PC-3 (cell line): Measurements from ENCODE around the gene METTL6.

Experiments
- CTCF ChIP-seq: fragments of 300-600 bp; sonication (generic); conservative IDR thresholded peaks from 2 replicates; pipeline ENCODE4 v1.5.1; 2017; ENCODE audit warnings: antibody characterized with exemption, low read depth, mild to moderate bottlenecking, low read length
- EZH2 ChIP-seq: fragments of 300-600 bp; sonication (generic); IDR thresholded peaks from one replicate; pipeline ENCODE4 v1.6.1; 2017; ENCODE audit warnings: antibody characterized with exemption, mild to moderate bottlenecking, low read length; ENCODE audit not compliant: unreplicated experiment
- EZH2phosphoT487 ChIP-seq: fragments of 300-600 bp; sonication (generic); IDR thresholded peaks from 2 replicates; pipeline ENCODE4 v1.6.1; 2018; ENCODE audit warnings: mild to moderate bottlenecking, antibody characterized with exemption, low read length, borderline replicate concordance

DNA sequence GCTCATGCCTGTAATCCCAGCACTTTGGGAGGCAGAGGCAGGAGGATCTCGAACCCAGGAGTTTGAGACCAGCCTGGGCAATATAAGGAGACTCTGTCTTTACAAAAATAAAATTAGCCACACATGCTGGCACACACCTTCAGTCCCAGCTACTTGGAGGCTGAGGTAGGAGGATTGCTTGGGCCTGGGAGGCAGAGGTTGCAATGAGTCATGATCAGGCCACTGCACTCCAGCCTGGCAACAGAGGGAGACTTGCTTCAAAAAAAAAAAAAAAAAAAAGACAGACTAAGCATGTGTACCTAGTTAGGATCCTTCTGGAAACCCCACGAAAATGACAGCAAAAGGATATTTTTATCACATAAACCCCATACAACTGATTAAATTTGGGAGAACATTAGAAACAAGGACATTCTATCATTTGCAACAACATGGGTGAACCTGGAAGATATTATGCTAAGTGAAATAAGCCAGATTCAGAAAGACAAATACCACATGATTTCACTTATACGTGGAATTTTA, 44.9 kb downstream of the METTL6 start:
- no peak for TF ChIP-seq CTCF
- no peak for TF ChIP-seq EZH2phosphoT487
- TF ChIP-seq EZH2: no peak
